HUES6 (cell line): ENCODE data around the gene GFI1.

Experiments used
- H3K27ac ChIP-seq: 2 replicates; pipeline ENCODE4 v1.7.0; 2013; ENCODE audit warnings: low read depth, mild to moderate bottlenecking, low read length, inconsistent platforms
- H3K27me3 ChIP-seq: 2 replicates; pipeline ENCODE4 v1.6.1; 2013; ENCODE audit warnings: low read length; ENCODE audit not compliant: control insufficient read depth, insufficient read depth
- H3K36me3 ChIP-seq: 2 replicates; pipeline ENCODE4 v1.6.1; 2013; ENCODE audit warnings: low read length; ENCODE audit not compliant: control insufficient read depth, insufficient read depth
- H3K4me1 ChIP-seq: 2 replicates; pipeline ENCODE4 v1.6.1; 2013; ENCODE audit warnings: low read length; ENCODE audit not compliant: control insufficient read depth, insufficient read depth
- H3K4me3 ChIP-seq: 2 replicates; pipeline ENCODE4 v1.5.1; 2013; ENCODE audit warnings: low read depth, low read length
- H3K9ac ChIP-seq: one replicate; pipeline ENCODE4 v1.6.1; 2013; ENCODE audit warnings: mild to moderate bottlenecking, low read length
- H3K9me3 ChIP-seq: 2 replicates; pipeline ENCODE4 v1.6.1; 2013; ENCODE audit warnings: low read depth, low read length; ENCODE audit not compliant: control insufficient read depth, insufficient read depth

Gene GFI1

GRCh38 chr1:92487078-92487605 is 417 bp upstream of the GFI1 start:
- Histone ChIP-seq H3K27me3 (peaks cover 81% of the 10 kb centered on the region), H3K4me1 (peaks cover 25% of the 10 kb centered on the region), H3K4me3 (peak overlapping the region; percentile 54), H3K36me3 (no peaks in the 10 kb centered on the region), H3K27ac (no peak overlapping the region), H3K9me3 (no peaks in the 10 kb centered on the region), H3K9ac (no peak overlapping the region)

- Histone ChIP-seq H3K27ac (no peak overlapping the region), H3K36me3 (no peaks in the 10 kb centered on the region), H3K9me3 (no peaks in the 10 kb centered on the region), H3K27me3 (peaks cover 94% of the 10 kb centered on the region), H3K4me3 (peak overlapping the region; percentile 54), H3K4me1 (peaks cover 34% of the 10 kb centered on the region), H3K9ac (no peak overlapping the region)
Measured at GRCh38 chr1:92485381-92486250, 1.1 kb downstream of the GFI1 start.

GRCh38 chr1:92484472-92485380 is 2.0 kb downstream of the GFI1 start:
- Histone ChIP-seq H3K4me3 (peak overlapping the region; percentile 54), H3K36me3 (no peaks in the 10 kb centered on the region), H3K9ac (no peak overlapping the region), H3K27me3 (peaks cover 100% of the 10 kb centered on the region), H3K27ac (no peak overlapping the region), H3K9me3 (no peaks in the 10 kb centered on the region), H3K4me1 (peaks cover 40% of the 10 kb centered on the region)

GRCh38 chr1:92483610-92484471 is 2.9 kb downstream of the GFI1 start:
- Histone ChIP-seq H3K27me3 (peaks cover 100% of the 10 kb centered on the region), H3K9ac (no peak overlapping the region), H3K27ac (no peak overlapping the region)

GRCh38 chr1:92482665-92483609 is 3.8 kb downstream of the GFI1 start:
- H3K9me3 ChIP-seq: no peaks in the 10 kb centered on the region
- H3K4me3 ChIP-seq: peak overlapping the region; percentile 54
- H3K9ac ChIP-seq: no peak overlapping the region
- H3K4me1 ChIP-seq: peaks cover 40% of the 10 kb centered on the region
- no peaks in the 10 kb centered on the region for H3K36me3 ChIP-seq
- H3K27ac ChIP-seq: no peak overlapping the region
- H3K27me3 ChIP-seq: peaks cover 100% of the 10 kb centered on the region

More at GRCh38 chr1:92483610-92484471, 2.9 kb downstream of the GFI1 start:
- peaks cover 40% of the 10 kb centered on the region for H3K4me1 ChIP-seq
- no peaks in the 10 kb centered on the region for H3K36me3 ChIP-seq
- H3K4me3 ChIP-seq: peak overlapping the region; percentile 54
- H3K9me3 ChIP-seq: no peaks in the 10 kb centered on the region

GRCh38 chr1:92481971-92482664 is 4.6 kb downstream of the GFI1 start:
- H3K27ac ChIP-seq: no peak overlapping the region
- no peak overlapping the region for H3K9ac ChIP-seq
- peaks cover 100% of the 10 kb centered on the region for H3K27me3 ChIP-seq

GRCh38 chr1:92481599-92481925 is 5.2 kb downstream of the GFI1 start:
- Histone ChIP-seq H3K36me3 (no peaks in the 10 kb centered on the region), H3K4me3 (peak overlapping the region; percentile 52), H3K9ac (no peak overlapping the region), H3K9me3 (no peaks in the 10 kb centered on the region), H3K27me3 (peaks cover 100% of the 10 kb centered on the region), H3K4me1 (peaks cover 40% of the 10 kb centered on the region), H3K27ac (no peak overlapping the region)

More at GRCh38 chr1:92481971-92482664, 4.6 kb downstream of the GFI1 start:
- no peaks in the 10 kb centered on the region for H3K36me3 ChIP-seq
- H3K9me3 ChIP-seq: no peaks in the 10 kb centered on the region
- H3K4me1 ChIP-seq: peaks cover 40% of the 10 kb centered on the region
- peak overlapping the region; percentile 54 for H3K4me3 ChIP-seq

GRCh38 chr1:92480813-92481598 is 5.7 kb downstream of the GFI1 start:
- Histone ChIP-seq H3K27me3 (peaks cover 100% of the 10 kb centered on the region), H3K4me1 (peaks cover 43% of the 10 kb centered on the region), H3K4me3 (peak overlapping the region; percentile 52), H3K9ac (no peak overlapping the region), H3K27ac (no peak overlapping the region), H3K36me3 (no peaks in the 10 kb centered on the region), H3K9me3 (no peaks in the 10 kb centered on the region)
